ENCODE measurements around the gene ITGA5.

Gene ITGA5

DNA sequence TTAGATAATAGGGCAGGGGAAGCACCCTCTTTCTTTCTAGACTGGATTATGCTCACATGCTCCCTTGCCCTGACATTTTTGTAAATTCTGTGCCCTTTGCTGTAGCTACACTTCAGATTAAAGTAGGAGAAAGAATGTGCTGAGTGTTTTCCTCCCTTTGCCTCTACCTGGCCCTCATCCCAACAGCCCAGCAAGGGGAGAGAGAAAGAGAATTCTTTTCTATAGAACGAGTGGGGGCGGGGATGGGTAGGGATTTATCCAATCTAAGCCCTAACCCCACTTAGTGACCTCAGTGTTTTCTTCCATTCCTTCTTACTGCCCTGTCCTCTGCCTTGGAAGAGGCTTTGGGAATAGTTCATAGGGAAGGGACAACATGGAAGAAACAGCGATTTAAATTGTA is 68.3 kb downstream of the ITGA5 start:
- TF ChIP-seq, protein P1, sequence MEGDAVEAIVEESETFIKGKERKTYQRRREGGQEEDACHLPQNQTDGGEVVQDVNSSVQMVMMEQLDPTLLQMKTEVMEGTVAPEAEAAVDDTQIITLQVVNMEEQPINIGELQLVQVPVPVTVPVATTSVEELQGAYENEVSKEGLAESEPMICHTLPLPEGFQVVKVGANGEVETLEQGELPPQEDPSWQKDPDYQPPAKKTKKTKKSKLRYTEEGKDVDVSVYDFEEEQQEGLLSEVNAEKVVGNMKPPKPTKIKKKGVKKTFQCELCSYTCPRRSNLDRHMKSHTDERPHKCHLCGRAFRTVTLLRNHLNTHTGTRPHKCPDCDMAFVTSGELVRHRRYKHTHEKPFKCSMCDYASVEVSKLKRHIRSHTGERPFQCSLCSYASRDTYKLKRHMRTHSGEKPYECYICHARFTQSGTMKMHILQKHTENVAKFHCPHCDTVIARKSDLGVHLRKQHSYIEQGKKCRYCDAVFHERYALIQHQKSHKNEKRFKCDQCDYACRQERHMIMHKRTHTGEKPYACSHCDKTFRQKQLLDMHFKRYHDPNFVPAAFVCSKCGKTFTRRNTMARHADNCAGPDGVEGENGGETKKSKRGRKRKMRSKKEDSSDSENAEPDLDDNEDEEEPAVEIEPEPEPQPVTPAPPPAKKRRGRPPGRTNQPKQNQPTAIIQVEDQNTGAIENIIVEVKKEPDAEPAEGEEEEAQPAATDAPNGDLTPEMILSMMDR (IDR thresholded peaks at IDR 0.05; ENCODE audit: borderline replicate concordance, insufficient read depth, low read depth, low read length) = no peak
- H3K4me3 ChIP-seq (ENCODE audit: low read depth, low read length) = no peak overlapping the region

- TF ChIP-seq, protein P1 (IDR thresholded peaks at IDR 0.05; ENCODE audit: borderline replicate concordance, insufficient read depth, low read depth, low read length) = no peak
- H3K4me3 ChIP-seq (ENCODE audit: low read depth, low read length) = no peak overlapping the region
These were observed 69.4 kb downstream of the ITGA5 start for GRCh38 chr12:54349679-54350078.

GRCh38 chr12:54349036-54349435 is 70.0 kb downstream of the ITGA5 start:
- TF ChIP-seq, protein P1 (IDR thresholded peaks at IDR 0.05; ENCODE audit: borderline replicate concordance, insufficient read depth, low read depth, low read length) = no peak
- H3K4me3 ChIP-seq (ENCODE audit: low read depth, low read length) = no peak overlapping the region
